Muscle layer of colon (tissue), 2 donors: Measurements from ENCODE around the gene RNF125.
"Not testable (repeated sequence)": the region's sequence is repeated elsewhere in the genome, so short reads cannot be mapped to it uniquely, and the experiment has no call there.

ENCODE experiments used
- H3K27ac ChIP-seq: one replicate; pipeline ENCODE4 v1.7.0; 2013; ENCODE audit warnings: low read depth, mild to moderate bottlenecking, low read length, moderate library complexity
- H3K27me3 ChIP-seq, 2 donors: one replicate each; pipeline ENCODE4 v1.7.0; 2013; ENCODE audit warnings: low read length in 2 of 2, mild to moderate bottlenecking in 2 of 2; ENCODE audit not compliant: insufficient read depth in 2 of 2, control insufficient read depth in 1 of 2
- H3K36me3 ChIP-seq: one replicate; pipeline ENCODE4 v1.7.0; 2013; ENCODE audit warnings: mild to moderate bottlenecking, low read length; ENCODE audit not compliant: insufficient read depth
- H3K4me1 ChIP-seq: one replicate; pipeline ENCODE4 v1.7.0; 2013; ENCODE audit warnings: mild to moderate bottlenecking, low read length; ENCODE audit not compliant: insufficient read depth
- H3K4me3 ChIP-seq, 2 donors: one replicate each; pipeline ENCODE4 v1.7.0; 2013; ENCODE audit warnings: low read length in 2 of 2, low read depth in 1 of 2, mild to moderate bottlenecking in 1 of 2, moderate library complexity in 1 of 2
- H3K9ac ChIP-seq: one replicate; pipeline ENCODE4 v1.7.0; 2013; ENCODE audit warnings: low read length
- H3K9me3 ChIP-seq: one replicate; pipeline ENCODE4 v1.7.0; 2013; ENCODE audit warnings: mild to moderate bottlenecking, low read length
- donor health status: abdominal sarcoma.
- donor health status: Adenocarcinoma of cecum.

RNF125 gene

DNA sequence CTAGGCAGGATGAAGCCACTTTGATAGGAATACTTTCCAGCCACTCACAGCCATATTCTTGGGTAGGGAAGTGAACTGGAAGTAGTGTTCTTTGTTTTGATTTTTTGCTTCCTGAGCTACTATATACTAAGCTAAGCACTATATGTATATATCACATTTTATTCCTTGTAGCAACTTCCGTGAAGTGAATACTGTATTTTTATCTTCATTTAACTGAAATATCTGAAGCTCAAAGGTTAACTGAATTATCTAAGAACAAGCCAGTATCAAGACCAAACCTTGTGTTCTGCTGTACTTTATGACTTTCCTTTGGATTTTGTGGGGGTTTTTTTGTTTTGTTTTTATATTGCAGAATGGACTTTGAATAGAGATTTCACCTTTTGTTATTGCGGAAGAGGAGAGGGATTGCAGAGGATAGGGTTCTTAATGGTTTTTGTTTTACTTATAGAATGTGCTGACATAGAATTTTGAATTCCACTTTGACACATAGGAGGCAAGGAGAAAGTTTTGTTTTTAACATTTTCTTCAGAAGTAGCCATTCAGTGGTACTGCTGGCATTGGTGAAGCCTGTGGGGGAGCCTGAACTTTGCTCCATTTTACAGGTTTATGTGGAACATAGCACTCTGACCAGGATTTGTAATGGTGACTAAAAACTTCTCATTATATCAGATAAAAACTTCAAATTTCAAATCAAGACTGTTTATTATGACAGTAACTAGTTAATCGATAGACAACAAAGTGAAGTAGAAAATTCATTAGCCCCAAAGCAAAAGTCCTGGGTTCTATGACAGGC is 48.9 kb downstream of the RNF125 start:
- no peak overlapping the region for H3K27ac ChIP-seq
- H3K4me3 ChIP-seq, result no peak overlapping the region
- H3K9me3 ChIP-seq, result no peaks in the 10 kb centered on the region
- H3K27me3 ChIP-seq, result no peaks in the 10 kb centered on the region
- no peak overlapping the region for H3K9ac ChIP-seq
- no peaks in the 10 kb centered on the region for H3K36me3 ChIP-seq
- H3K4me1 ChIP-seq, result no peaks in the 10 kb centered on the region

DNA sequence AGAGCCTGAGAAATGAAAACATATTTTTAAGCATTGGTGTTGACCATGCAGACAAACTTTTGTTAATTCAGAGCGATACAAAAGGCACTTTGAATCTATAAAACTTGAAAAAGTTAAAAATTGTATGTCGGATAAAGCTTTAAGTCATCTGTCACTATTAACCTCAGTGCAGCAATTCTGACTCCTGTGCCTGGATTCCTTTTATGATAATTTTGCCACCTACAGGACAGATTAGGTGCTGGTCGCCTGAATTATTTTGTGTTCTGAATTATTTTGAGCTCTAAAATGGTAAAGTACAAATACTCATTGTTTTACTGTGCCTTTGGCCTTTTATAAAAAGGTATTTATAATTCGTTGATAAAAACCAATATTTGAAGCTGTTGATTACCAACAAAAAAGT is 53.7 kb downstream of the RNF125 start:
- Histone ChIP-seq H3K9me3 (no peaks in the 10 kb centered on the region), H3K4me3 (no peak overlapping the region), H3K27ac (no peak overlapping the region), H3K4me1 (no peaks in the 10 kb centered on the region), H3K27me3 (no peaks in the 10 kb centered on the region), H3K9ac (no peak overlapping the region), H3K36me3 (no peaks in the 10 kb centered on the region)

DNA sequence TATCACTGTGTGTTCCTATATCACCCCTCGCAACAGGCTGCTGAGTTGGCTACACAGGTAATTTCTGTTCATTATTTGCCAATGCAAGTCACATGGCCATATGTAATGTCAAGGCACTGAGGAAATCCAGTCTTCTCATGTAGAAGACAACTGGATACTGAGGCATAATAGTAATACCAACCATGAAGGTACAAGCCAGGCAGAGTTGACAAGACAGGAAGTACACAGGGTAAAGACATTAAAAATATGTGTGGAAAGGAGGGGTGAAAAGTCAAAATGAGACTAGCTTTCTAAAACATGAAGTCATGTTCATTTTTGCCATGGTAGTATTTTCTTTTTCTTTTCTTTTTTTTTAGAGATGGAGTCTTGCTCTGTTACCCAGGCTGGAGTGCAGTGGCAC is 55.6 kb downstream of the RNF125 start:
- H3K4me1 ChIP-seq, result no peaks in the 10 kb centered on the region
- H3K9me3 ChIP-seq, result no peaks in the 10 kb centered on the region
- no peaks in the 10 kb centered on the region for H3K36me3 ChIP-seq
- no peak overlapping the region for H3K27ac ChIP-seq
- no peaks in the 10 kb centered on the region for H3K27me3 ChIP-seq
- H3K4me3 ChIP-seq, result no peak overlapping the region
- no peak overlapping the region for H3K9ac ChIP-seq

DNA sequence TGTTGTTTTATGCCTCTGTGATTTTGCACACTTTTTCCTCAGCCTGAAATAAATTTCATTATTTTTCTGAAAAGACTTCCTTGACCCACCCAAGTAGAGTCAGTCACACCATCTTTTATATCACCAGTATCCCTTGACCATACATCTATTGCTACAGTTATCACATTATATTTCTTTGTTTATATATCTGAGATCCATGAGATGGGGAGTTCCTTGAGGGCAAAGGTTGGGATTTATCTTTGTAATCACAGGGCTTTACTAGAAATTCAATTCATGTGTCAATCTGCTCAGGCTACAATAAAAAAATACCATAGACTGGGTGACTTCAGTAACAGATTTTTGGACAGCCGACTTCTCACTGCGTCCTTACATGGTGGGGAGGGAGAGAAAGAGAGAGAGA is 60.2 kb downstream of the RNF125 start:
- Histone ChIP-seq H3K9ac (no peak overlapping the region), H3K36me3 (no peaks in the 10 kb centered on the region), H3K27me3 (no peaks in the 10 kb centered on the region), H3K4me1 (no peaks in the 10 kb centered on the region), H3K4me3 (no peak overlapping the region), H3K9me3 (no peaks in the 10 kb centered on the region), H3K27ac (no peak overlapping the region)

DNA sequence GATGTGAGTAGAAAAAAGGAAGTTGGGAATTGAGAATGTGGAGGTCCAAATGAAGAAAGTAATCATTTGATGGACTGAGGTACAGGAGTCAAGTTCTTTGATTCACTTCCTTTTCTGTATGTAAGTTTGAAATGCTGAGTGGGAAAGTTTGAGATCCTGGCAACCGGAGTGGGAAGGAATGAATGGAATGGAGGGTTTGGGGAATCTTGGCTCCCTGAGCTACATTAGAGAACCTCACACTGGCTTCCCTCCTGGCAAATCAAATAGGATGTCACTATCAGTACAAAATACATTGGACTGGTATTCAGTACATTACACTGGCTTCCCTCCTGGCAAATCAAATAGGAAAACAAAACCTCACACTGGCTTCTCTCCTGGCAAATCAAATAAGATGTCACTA is 63.3 kb downstream of the RNF125 start:
- H3K4me3 ChIP-seq, result no peak overlapping the region
- H3K4me1 ChIP-seq, result no peaks in the 10 kb centered on the region
- no peaks in the 10 kb centered on the region for H3K27me3 ChIP-seq
- H3K9ac ChIP-seq, result no peak overlapping the region
- no peak overlapping the region for H3K27ac ChIP-seq
- no peaks in the 10 kb centered on the region for H3K9me3 ChIP-seq
- no peaks in the 10 kb centered on the region for H3K36me3 ChIP-seq

DNA sequence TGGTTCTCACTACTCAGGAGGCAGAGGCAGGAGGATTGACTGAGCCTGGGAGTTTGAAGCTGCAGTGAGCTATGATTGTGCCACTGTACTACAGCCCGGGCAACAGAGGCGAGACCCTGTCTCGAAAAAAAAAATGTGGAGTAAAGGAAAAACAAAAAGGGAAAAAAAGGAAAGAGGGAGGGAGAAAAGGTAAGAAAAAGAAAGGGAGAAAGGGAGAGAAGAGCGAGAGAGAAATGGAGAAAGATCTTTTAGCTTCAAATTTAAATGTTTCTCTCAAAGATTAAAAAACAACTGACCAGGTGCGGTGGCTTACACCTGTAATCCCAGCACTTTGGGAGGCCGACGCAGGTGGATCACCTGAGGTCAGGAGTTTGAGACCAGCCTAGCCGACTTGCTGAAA is 65.2 kb downstream of the RNF125 start:
- Histone ChIP-seq H3K4me1 (no peaks in the 10 kb centered on the region), H3K9me3 (no peaks in the 10 kb centered on the region), H3K9ac (no peak overlapping the region), H3K27ac (no peak overlapping the region), H3K27me3 (no peaks in the 10 kb centered on the region), H3K36me3 (no peaks in the 10 kb centered on the region), H3K4me3 (no peak overlapping the region)

DNA sequence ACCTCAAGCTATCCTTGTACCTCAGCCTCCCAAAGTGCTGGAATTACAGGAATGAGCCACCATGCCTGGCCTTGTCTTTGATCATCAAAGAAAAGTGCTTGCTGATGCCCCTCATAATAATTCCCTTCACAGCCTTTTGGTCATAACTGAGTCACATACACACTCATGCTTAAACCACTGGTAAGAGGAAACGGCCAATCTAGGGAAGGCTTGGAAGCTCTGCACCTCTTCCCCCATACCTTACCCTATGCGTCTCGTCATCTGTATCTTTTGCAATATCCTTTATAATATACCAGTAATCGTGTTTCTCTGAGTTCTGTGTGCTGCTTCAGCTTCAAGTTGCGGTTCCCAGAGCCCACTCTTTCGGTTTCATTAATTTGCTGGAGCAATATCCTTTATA is 68.3 kb downstream of the RNF125 start:
- H3K4me1 ChIP-seq, result no peaks in the 10 kb centered on the region
- H3K27ac ChIP-seq, result no peak overlapping the region
- no peaks in the 10 kb centered on the region for H3K36me3 ChIP-seq
- H3K4me3 ChIP-seq, result no peak overlapping the region
- no peaks in the 10 kb centered on the region for H3K9me3 ChIP-seq
- no peak overlapping the region for H3K9ac ChIP-seq
- H3K27me3 ChIP-seq, result no peaks in the 10 kb centered on the region

DNA sequence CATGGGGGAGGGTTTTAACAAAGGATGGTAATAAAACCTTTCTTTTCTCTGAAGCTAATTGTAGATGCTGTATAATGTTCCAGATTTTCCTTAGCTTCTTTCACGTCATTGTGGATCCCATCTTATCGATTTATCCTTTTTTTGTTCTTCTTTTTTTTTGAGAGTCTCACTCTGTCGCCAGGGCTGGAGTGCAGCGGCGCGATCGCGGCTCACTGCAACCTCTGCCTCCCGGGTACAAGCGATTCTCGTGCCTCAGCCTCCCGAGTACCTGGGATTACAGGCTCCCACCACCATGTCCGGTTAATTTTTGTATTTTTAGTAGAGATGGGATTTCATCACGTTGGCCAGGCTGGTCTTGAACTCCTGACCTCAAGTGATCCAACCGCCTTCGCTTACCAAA is 72.2 kb downstream of the RNF125 start:
- H3K27ac ChIP-seq, H3K27me3 ChIP-seq, H3K36me3 ChIP-seq, H3K4me3 ChIP-seq, H3K9me3 ChIP-seq, H3K9ac ChIP-seq: not testable (repeated sequence)
- H3K4me1 ChIP-seq, result peaks cover 12% of the 10 kb centered on the region

DNA sequence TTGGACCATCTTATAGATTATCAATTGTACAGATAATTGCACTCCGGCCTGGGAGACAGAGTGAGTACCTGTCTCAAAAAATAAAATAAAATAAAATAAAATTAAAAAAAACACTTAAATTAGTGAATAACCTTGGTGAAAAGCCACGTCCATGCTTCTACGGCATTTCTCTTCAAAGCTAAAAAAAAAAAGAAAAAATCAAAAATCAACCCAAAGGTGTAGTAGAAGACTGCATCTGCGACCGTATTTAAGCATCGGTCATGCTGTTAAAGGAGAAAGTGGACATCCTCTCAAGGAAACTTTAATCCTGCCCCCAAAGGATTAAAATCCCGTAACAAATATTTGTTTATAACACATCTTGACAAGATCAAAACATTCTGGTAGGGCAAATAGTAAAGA is 72.7 kb downstream of the RNF125 start:
- Histone ChIP-seq H3K27me3 (no peaks in the 10 kb centered on the region), H3K36me3 (peaks cover 6% of the 10 kb centered on the region), H3K9ac (peak overlapping the region; percentile 73), H3K27ac (peak overlapping the region; percentile 95), H3K9me3 (no peaks in the 10 kb centered on the region), H3K4me1 (peaks cover 16% of the 10 kb centered on the region), H3K4me3 (peak overlapping the region; percentile 59 to 91)

DNA sequence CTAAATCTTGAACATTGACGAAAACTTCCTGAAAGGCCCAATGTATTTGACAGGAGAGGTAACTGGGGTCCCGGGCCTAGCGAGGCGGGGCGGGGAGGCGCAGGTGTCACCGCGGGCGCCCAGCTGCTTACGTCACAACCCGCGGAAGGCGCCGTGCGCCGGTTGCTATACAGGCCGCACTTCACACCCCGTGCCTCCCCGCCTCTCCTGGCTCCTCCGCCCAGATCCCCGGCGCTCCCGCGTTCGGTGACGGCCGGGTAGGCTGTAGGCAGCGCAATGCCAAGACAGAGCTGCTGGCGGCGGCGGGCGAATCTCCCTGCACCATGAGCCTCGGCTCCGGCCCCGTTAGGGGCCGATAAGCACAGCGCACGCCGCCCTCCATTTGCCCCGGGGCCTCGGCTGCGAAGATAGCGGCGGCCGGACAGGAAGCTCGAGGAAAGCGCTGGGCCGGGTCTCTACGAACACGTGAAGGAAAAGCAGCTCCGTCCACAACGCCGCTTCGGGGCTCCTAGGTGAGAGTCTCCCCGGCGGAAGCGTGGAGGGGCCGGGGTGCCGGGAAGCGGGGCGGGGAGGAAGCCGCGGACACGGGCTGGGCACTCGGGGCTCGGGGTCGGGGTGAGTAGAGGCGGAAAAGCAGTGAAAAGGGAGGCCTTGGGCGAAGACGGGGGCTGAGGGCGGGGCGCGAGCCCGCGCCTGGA is 73.2 kb downstream of the RNF125 start, which contains the start of gene RNF138:
Gene RNF138 (plus strand): TSS at position 151 of the 698 bp plus-strand sequence. CDS start 903 bp downstream, outside the sequence.
- H3K36me3 ChIP-seq, result peaks cover 6% of the 10 kb centered on the region
- peak within 1 kb of the TSS; percentile 95 for H3K27ac ChIP-seq
- no peaks in the 10 kb centered on the region for H3K9me3 ChIP-seq
- peak within 1 kb of the TSS; percentile 82 for H3K9ac ChIP-seq
- H3K4me1 ChIP-seq, result peaks cover 19% of the 10 kb centered on the region
- H3K27me3 ChIP-seq, result no peaks in the 10 kb centered on the region
- H3K4me3 ChIP-seq, result peak within 1 kb of the TSS; percentile 73 to 91

DNA sequence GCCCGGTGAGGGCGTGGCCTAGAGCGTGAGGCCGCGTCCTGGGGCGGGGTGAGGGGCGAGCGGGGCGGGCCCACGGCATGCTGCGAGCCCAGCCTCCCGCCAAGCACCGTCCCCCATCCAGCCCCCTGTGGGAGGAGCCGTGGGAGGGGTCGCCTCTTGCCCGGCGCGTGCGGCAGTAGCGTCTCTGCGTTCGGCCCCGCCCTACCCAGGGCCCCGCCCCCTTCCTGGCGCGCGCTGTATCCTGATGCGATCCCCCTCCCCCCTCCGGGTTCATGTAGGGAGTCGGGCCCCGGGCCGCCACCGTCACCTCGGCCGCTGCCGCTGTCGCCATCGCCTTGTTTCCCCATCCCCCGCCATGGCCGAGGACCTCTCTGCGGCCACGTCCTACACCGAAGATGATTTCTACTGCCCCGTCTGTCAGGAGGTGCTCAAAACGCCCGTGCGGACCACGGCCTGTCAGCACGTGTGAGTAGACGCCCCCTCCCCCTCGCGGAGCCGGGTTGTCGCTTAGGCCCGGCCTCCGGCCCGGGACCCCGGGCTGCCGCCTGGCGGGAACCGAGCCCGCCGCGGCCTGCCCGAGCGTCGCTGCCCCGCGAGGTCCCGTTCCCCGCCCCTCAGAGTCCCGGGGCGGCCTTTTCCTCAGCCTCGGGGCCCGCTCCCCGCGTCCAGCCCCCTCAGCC is 73.9 kb downstream of the RNF125 start:
- Histone ChIP-seq H3K4me1 (peaks cover 19% of the 10 kb centered on the region), H3K27ac (peak overlapping the region; percentile 95), H3K4me3 (peak overlapping the region; percentile 73 to 91), H3K9me3 (no peaks in the 10 kb centered on the region), H3K9ac (peak overlapping the region; percentile 82), H3K36me3 (peaks cover 6% of the 10 kb centered on the region), H3K27me3 (no peaks in the 10 kb centered on the region)
